Breast epithelium (tissue), 4 donors: ENCODE measurements around the gene CAMK2A. TPM values are rescaled to one million over a fixed set of nuclear protein-coding genes. Genes with fewer than 3 reads are reported as not detected.

Experiments
- DNase-seq, 2 donors: peaks; one replicate each; pipeline ENCODE4 v3.0.0-alpha.2; 2019; ENCODE audit warnings: low spot score in 2 of 2
- H3K27ac ChIP-seq, 2 donors: fragments of 200-600 bp; sonication (generic) in 1 of 2; one replicate each; pipeline ENCODE4 v1.5.1; 2016 to 2019; ENCODE audit warnings: mild to moderate bottlenecking in 1 of 2
- H3K27me3 ChIP-seq, 2 donors: fragments of 200-600 bp; sonication (generic) in 1 of 2; one replicate each; pipeline versions ENCODE4 v1.5.1 to v1.6.0; 2017 to 2019; ENCODE audit warnings: control low read depth in 1 of 2, mild to moderate bottlenecking in 1 of 2
- H3K36me3 ChIP-seq: fragments of 200-600 bp; one replicate; pipeline ENCODE4 v1.5.1; 2019
- H3K4me1 ChIP-seq, 2 donors: fragments of 200-600 bp; sonication (generic); one replicate each; pipeline ENCODE4 v1.5.1; 2016 to 2019; ENCODE audit warnings: control low read depth in 1 of 2
- H3K4me3 ChIP-seq, 3 donors: fragments of 200-600 bp; sonication (generic); 1 replicate in 2 of 3; 2 replicates in 1 of 3; pipeline ENCODE4 v1.5.1; 2016 to 2019; ENCODE audit warnings: mild to moderate bottlenecking in 3 of 3, moderate library complexity in 2 of 3
- H3K9me3 ChIP-seq, 2 donors: fragments of 200-600 bp; sonication (generic) in 1 of 2; one replicate each; pipeline ENCODE4 v1.5.1; 2016 to 2019; ENCODE audit warnings: control low read depth in 1 of 2
- CTCF ChIP-seq, 3 donors: fragments of 450-650 bp; IDR thresholded peaks; one replicate each; pipeline ENCODE4 v1.5.1; 2016 to 2017; ENCODE audit warnings: antibody characterized with exemption in 3 of 3, mild to moderate bottlenecking in 3 of 3, moderate library complexity in 3 of 3
- POLR2A ChIP-seq: fragments of 450-650 bp; IDR thresholded peaks from one replicate; pipeline ENCODE4 v1.6.1; 2016; ENCODE audit warnings: antibody characterized with exemption, mild to moderate bottlenecking, moderate library complexity
- POLR2AphosphoS5 ChIP-seq, 3 donors: sonication (generic); formaldehyde crosslinking; IDR thresholded peaks; one replicate each; pipeline ENCODE4 v1.6.1; 2017; ENCODE audit warnings: antibody characterized with exemption in 3 of 3
- intact Hi-C: fragments of 100-400 bp; cut with DNase I; formaldehyde crosslinking; loops from one replicate; pipeline ENCODE4 v1.15.1; 2023; ENCODE audit warnings: low total_unique reads
- total RNA-seq, 3 donors: library from RNA; depleted of rRNA; stranded (reverse); fragments of >200 nt; gene quantifications; one replicate each; pipeline ENCODE4 v1.1.0, GENCODE V29; 2016

CAMK2A gene
- total RNA-seq, 3 donors from 2014 or later, result under 0.01 TPM; not detected in 2

GRCh38 chr5:150246835-150247234 is 42.7 kb downstream of the CAMK2A start:
- no peak for DNase-seq
- TF ChIP-seq POLR2A (no peak), POLR2AphosphoS5 (IDR thresholded peaks at IDR 0.05) (no peak), CTCF (IDR thresholded peaks at IDR 0.05) (no peak)
- no peak overlapping the region for H3K27ac ChIP-seq
- H3K4me3 ChIP-seq, result no peak overlapping the region
- no peaks in the 10 kb centered on the region for H3K27me3 ChIP-seq
- intact Hi-C loops, result no loop called here
- no peaks in the 10 kb centered on the region for H3K36me3 ChIP-seq
- H3K4me1 ChIP-seq, result no peaks in the 10 kb centered on the region
- H3K9me3 ChIP-seq, result no peaks in the 10 kb centered on the region

DNA sequence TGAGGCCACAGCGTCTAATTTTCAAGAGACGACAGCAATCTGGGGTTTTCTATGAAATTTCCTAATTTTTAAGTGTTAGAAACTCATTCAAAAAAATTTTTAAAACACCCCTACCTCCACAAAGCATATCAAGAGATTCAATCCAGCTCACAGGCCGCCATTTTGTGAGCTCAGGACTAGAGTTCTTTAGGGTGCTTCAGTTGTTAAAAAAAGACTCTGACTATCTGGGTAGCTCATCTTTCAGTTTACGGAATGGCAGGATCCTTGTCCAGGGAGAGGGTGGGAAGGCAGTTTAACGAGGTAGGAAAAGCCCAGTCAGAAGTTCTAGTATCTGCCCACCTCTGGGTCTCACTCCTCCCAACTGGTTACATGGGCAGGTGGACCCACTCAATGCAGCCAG is 43.1 kb downstream of the CAMK2A start:
- no peak for DNase-seq
- TF ChIP-seq POLR2AphosphoS5 (IDR thresholded peaks at IDR 0.05) (no peak), CTCF (IDR thresholded peaks at IDR 0.05) (no peak), POLR2A (no peak)
- Histone ChIP-seq H3K9me3 (no peaks in the 10 kb centered on the region), H3K36me3 (no peaks in the 10 kb centered on the region), H3K4me3 (no peak overlapping the region), H3K27me3 (no peaks in the 10 kb centered on the region), H3K27ac (no peak overlapping the region), H3K4me1 (no peaks in the 10 kb centered on the region)
- intact Hi-C loops, result no loop called here

DNA sequence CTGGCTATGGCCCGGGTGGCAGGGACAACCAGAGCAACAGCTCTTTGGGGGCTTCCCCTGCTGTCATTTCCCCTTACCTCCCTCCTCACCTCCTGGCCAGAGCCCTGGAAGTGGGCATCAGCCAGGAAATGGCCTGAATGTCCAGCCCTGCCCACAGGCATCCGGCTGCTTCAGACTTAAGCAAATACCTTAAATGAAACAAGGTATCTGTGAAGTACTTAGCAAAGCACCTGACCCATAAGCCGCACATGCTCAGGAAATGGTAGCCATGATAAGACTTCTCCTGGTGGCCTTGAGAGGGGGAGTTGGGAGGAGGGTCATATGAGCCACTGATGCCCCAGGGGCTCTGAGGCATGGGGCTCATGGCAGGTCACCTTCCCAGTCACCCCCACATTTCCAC is 43.8 kb downstream of the CAMK2A start:
- H3K9me3 ChIP-seq, result no peaks in the 10 kb centered on the region
- H3K4me1 ChIP-seq, result no peaks in the 10 kb centered on the region
- no peak overlapping the region for H3K4me3 ChIP-seq
- no peak overlapping the region for H3K27ac ChIP-seq
- DNase-seq, result no peak
- no peak for TF ChIP-seq POLR2A
- TF ChIP-seq POLR2AphosphoS5 (IDR thresholded peaks at IDR 0.05), result no peak
- TF ChIP-seq CTCF (IDR thresholded peaks at IDR 0.05), result no peak
- H3K36me3 ChIP-seq, result no peaks in the 10 kb centered on the region
- intact Hi-C loops, result no loop called here
- H3K27me3 ChIP-seq, result no peaks in the 10 kb centered on the region

DNA sequence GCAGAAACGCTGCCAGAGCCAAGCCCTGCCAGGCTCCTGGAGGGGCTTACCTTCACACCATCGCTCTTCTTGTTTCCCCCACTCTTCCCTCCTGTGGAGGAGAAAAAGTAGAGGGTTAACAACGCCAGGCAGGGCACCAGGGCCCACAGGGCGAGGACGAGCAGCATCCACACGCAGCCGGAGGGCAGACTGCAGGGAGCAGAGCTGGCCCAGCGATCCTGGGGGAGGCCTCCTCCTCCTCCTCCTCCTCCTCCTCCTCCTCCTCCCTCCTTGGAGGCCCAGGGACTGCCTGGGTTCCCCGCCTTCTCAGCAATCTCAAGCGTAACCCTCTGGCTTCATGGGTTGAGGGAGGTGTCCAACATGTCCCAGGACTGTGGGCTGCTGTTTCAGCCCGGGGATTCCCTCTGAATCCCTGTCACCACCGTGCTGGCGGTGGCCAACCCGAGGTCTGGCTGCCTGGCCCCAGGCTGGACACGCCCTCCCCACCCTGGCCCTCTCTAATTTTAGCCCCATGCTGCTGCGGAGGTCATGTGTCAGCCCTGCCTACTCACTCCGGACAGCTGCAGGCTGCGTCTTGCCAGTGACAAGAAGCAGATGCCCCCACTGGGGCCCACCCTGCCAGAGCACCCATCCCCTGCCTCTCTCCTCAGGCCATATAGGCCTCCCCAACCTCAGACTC is 44.3 kb downstream of the CAMK2A start:
- TF ChIP-seq CTCF (IDR thresholded peaks at IDR 0.05), result no peak
- TF ChIP-seq POLR2AphosphoS5 (IDR thresholded peaks at IDR 0.05), result no peak
- no peak for TF ChIP-seq POLR2A
- DNase-seq, result no peak
- Histone ChIP-seq H3K4me1 (no peaks in the 10 kb centered on the region), H3K27ac (no peak overlapping the region), H3K4me3 (no peak overlapping the region), H3K27me3 (no peaks in the 10 kb centered on the region), H3K9me3 (no peaks in the 10 kb centered on the region), H3K36me3 (no peaks in the 10 kb centered on the region)
- intact Hi-C loops, result no loop called here

DNA sequence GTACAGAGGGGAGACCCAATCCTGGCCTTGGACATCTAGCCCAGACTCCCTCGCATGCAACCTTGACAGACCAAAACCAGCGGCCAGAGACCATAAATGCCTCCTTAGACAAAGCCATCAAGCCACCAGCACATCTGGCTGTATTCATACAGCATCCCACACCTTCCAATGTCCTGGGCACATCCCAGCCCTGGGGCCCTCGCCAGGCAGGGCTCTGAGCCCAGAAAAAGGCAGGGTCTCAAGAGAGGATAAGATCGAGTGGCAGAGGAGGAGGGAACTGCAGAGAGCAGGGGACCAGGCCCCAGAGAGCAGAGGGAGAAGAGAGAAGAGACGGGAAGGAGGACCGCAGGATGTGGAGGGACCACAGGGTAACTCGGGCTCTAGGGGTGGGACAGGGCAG is 45.4 kb downstream of the CAMK2A start:
- intact Hi-C loops, result no loop called here
- H3K4me1 ChIP-seq, result no peaks in the 10 kb centered on the region
- H3K9me3 ChIP-seq, result no peaks in the 10 kb centered on the region
- no peak for DNase-seq
- no peaks in the 10 kb centered on the region for H3K36me3 ChIP-seq
- H3K27me3 ChIP-seq, result no peaks in the 10 kb centered on the region
- H3K27ac ChIP-seq, result no peak overlapping the region
- H3K4me3 ChIP-seq, result no peak overlapping the region
- TF ChIP-seq POLR2A (no peak), CTCF (IDR thresholded peaks at IDR 0.05) (no peak), POLR2AphosphoS5 (IDR thresholded peaks at IDR 0.05) (no peak)
